Neural crest cell (in vitro differentiated cells): ENCODE data around the gene APP. TPM values are rescaled to one million over a fixed set of nuclear protein-coding genes. Genes with fewer than 3 reads are reported as not detected.

Experiments used
- DNase-seq: peaks from one replicate; pipeline ENCODE4 v3.0.0; 2021; ENCODE audit warnings: low read depth, mixed read lengths, low spot score
- H3K27ac Mint-ChIP-seq: one replicate; pipeline ENCODE4 v1.8.0; 2021; ENCODE audit warnings: mild to moderate bottlenecking, mixed read lengths; ENCODE audit not compliant: unreplicated experiment
- H3K27me3 Mint-ChIP-seq: 2 replicates; pipeline ENCODE4 v1.8.0; 2021; ENCODE audit warnings: low read depth, mild to moderate bottlenecking, mixed read lengths
- H3K36me3 Mint-ChIP-seq: 2 replicates; pipeline ENCODE4 v1.8.0; 2021; ENCODE audit warnings: low read depth, mild to moderate bottlenecking, mixed read lengths
- H3K4me1 Mint-ChIP-seq: 2 replicates; pipeline ENCODE4 v1.8.0; 2021; ENCODE audit warnings: mixed read lengths
- H3K4me3 Mint-ChIP-seq: one replicate; pipeline ENCODE4 v1.8.0; 2021; ENCODE audit warnings: mild to moderate bottlenecking, mixed read lengths
- H3K9me3 Mint-ChIP-seq: 2 replicates; pipeline ENCODE4 v1.8.0; 2021; ENCODE audit warnings: mixed read lengths
- total RNA-seq: library from RNA; stranded (reverse); gene quantifications from 2 replicates; pipeline ENCODE4 v1.2.1, GENCODE V29; 2021
- TF ChIP-seq, protein P1 (sequence below): fragments of 200-600 bp; sonication (generic); conservative IDR thresholded peaks from 2 replicates; pipeline ENCODE4 v1.5.0; 2021; ENCODE audit warnings: antibody characterized with exemption, mild to moderate bottlenecking

APP gene
- total RNA-seq, 1 donor from 2014 or later = 254 TPM

DNA sequence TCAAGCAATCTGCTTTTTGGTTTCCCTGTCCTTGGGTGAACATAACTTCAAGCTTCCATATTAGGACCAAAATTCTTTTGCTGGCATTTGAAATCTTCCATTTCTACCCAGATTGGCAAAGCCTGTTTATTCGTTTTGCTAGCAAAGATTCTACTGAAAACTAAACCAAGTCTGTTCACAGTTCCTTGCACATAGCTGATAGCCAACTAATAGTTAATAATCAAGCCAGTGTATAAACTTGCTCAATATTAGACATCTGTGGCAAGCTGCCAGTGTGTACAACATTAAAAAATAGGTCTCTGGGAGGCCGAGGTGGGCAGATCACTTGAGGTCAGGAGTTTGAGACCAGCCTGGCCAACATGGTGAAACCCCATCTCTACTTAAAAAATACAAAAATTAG, 6.3 kb downstream of the APP start:
- Mint-ChIP-seq H3K27ac (no peak overlapping the region), H3K27me3 (no peaks in the 10 kb centered on the region), H3K4me3 (no peak overlapping the region), H3K9me3 (no peaks in the 10 kb centered on the region), H3K36me3 (peaks cover 7% of the 10 kb centered on the region), H3K4me1 (peaks cover 54% of the 10 kb centered on the region)
- TF ChIP-seq, protein P1, sequence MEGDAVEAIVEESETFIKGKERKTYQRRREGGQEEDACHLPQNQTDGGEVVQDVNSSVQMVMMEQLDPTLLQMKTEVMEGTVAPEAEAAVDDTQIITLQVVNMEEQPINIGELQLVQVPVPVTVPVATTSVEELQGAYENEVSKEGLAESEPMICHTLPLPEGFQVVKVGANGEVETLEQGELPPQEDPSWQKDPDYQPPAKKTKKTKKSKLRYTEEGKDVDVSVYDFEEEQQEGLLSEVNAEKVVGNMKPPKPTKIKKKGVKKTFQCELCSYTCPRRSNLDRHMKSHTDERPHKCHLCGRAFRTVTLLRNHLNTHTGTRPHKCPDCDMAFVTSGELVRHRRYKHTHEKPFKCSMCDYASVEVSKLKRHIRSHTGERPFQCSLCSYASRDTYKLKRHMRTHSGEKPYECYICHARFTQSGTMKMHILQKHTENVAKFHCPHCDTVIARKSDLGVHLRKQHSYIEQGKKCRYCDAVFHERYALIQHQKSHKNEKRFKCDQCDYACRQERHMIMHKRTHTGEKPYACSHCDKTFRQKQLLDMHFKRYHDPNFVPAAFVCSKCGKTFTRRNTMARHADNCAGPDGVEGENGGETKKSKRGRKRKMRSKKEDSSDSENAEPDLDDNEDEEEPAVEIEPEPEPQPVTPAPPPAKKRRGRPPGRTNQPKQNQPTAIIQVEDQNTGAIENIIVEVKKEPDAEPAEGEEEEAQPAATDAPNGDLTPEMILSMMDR = no peak
- no peak for DNase-seq

DNA sequence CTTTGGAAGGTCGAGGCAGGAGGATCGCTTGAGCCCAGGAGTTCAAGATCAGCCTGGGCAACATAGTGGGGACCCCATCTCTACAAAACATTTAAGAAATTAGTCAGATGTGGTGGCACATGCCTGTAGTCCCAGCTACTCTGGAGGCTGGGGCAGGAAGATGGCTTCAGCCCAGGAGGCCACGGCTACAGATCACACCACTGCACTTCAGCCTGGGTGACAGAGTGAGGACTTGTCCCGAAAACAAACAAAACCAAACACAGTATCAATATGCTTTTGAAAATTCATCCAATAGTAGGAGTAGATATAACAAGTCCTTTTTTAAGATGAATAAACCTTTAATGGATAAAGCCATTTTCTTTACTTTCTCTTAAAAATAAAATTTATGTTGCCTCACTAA, 8.5 kb downstream of the APP start:
- no peak overlapping the region for H3K27ac Mint-ChIP-seq
- H3K27me3 Mint-ChIP-seq = no peaks in the 10 kb centered on the region
- no peak overlapping the region for H3K4me3 Mint-ChIP-seq
- H3K4me1 Mint-ChIP-seq = peaks cover 53% of the 10 kb centered on the region
- TF ChIP-seq, protein P1 = no peak
- peaks cover 7% of the 10 kb centered on the region for H3K36me3 Mint-ChIP-seq
- DNase-seq = no peak
- no peaks in the 10 kb centered on the region for H3K9me3 Mint-ChIP-seq

DNA sequence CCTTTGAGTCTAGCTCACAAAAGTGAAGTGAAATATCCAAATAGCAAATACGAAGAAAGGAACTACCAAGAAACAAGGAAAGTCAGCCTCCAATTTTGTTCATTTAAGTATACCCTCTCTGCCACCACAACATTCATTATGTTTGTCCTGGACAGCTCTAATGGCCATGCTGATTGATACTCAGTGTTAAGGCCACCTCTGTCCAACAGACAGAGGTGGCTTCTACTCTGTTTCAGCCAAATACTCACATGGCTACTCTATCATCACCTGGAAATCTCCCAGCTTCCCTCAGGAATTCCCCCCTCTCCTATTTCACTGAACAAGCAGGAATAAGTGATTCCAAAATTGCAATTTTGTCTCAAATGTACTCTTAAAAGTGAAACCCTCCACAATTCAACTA, 10.7 kb downstream of the APP start:
- no peak for DNase-seq
- TF ChIP-seq, protein P1 = no peak
- H3K4me1 Mint-ChIP-seq = peaks cover 34% of the 10 kb centered on the region

DNA sequence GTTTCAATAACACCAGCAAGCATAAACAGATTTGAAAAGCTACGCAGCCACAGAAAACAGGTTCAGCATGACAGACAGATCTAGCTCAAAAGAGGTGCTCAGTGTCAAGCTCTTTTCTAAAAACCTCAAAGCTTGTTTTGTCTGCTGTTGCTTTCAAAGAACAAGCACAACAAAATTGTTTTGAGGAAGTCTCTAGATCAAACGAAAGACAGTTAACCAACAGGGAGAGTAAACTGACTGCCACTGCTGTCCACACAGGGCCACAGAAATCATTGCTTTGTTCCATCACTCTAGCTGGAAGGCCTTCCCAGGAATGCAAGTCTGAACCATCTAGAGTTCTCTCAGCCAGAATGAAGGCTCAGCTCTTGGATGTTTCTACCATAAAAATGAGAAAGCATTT, 12.8 kb downstream of the APP start:
- peak overlapping the region; percentile 38 for H3K27ac Mint-ChIP-seq
- H3K9me3 Mint-ChIP-seq = no peaks in the 10 kb centered on the region
- H3K4me3 Mint-ChIP-seq = no peak overlapping the region
- no peak for DNase-seq
- no peaks in the 10 kb centered on the region for H3K27me3 Mint-ChIP-seq
- H3K36me3 Mint-ChIP-seq = peaks cover 5% of the 10 kb centered on the region
- H3K4me1 Mint-ChIP-seq = peaks cover 31% of the 10 kb centered on the region
- TF ChIP-seq, protein P1 = no peak

More for the DNA sequence above, 10.7 kb downstream of the APP start:
- Mint-ChIP-seq H3K9me3 (no peaks in the 10 kb centered on the region), H3K36me3 (peaks cover 7% of the 10 kb centered on the region), H3K4me3 (no peak overlapping the region), H3K27ac (no peak overlapping the region), H3K27me3 (no peaks in the 10 kb centered on the region)

DNA sequence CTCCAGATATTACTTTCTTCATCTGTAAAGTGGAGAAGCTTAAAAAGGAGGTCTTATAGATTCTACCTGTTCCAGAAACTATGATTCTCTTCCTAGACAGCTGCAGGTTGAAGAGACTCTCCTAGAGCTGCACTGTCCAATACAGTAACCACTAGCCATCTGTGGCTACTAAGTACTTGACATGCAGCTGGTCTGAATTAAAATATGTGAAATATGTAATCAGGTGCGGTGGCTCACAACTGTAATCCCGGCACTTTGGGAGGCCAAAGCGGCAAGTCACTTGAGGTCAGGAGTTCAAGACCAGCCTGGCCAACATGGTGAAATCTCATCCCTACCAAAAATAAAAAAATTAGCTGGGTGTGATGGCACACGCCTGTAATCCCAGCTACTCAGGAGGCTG, 15.8 kb downstream of the APP start:
- DNase-seq = no peak
- TF ChIP-seq, protein P1 = no peak
- peaks cover 5% of the 10 kb centered on the region for H3K36me3 Mint-ChIP-seq
- H3K27me3 Mint-ChIP-seq = no peaks in the 10 kb centered on the region
- no peaks in the 10 kb centered on the region for H3K9me3 Mint-ChIP-seq
- no peak overlapping the region for H3K27ac Mint-ChIP-seq
- no peak overlapping the region for H3K4me3 Mint-ChIP-seq
- H3K4me1 Mint-ChIP-seq = peaks cover 34% of the 10 kb centered on the region

DNA sequence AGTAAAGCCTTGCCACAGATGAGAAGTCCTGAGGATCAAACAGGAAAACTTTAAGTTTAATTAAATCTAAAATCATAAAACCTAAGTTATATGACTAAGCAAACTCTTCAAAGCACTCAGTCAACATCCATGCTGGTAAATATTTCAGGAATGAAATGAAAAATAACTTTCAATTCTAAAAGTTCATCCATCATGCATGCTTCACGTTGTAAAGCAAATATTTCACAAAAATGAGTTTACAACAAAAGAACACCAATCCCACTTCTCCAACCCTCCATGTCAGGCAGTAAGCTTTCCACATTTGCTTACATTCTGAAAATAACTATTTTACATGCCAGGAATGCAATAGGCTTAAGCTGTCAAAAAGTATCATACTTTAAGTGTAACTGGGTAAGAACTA, 16.8 kb downstream of the APP start:
- TF ChIP-seq, protein P1 = no peak
- Mint-ChIP-seq H3K4me1 (peaks cover 36% of the 10 kb centered on the region), H3K4me3 (no peak overlapping the region), H3K27ac (peak overlapping the region; percentile 19), H3K27me3 (no peaks in the 10 kb centered on the region), H3K36me3 (peaks cover 3% of the 10 kb centered on the region), H3K9me3 (no peaks in the 10 kb centered on the region)
- DNase-seq = no peak
